Inferior parietal cortex (tissue), 1 donor: ENCODE results near the gene ATP10B.

Source experiments
- DNase-seq: peaks from one replicate; pipeline ENCODE4 v3.0.0-alpha.2; 2016; ENCODE audit errors: extremely low spot score

ATP10B gene

DNA sequence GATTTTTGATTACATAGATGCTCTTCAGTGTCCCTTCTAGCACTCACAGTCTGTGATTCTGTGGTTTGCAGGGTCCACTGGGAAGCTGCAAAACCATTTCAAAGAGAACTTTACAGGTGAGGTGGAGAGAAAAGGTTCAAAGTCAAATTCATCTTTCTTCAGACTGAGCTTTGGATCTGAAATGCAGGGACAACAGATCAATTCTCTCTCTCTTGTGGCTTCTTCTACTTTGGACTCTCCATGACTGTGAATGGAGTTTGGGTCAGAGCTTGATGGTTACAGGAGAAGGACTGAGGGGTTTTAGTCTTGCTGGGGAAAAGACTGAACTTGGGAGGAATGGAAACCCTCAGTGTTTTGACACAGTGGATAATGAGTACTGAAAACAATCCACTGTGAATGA, 338.5 kb downstream of the ATP10B start:
- no peak for DNase-seq
